ENCODE measurements around the gene SIAE. TPM values are rescaled to one million over a fixed set of nuclear protein-coding genes. Genes with fewer than 3 reads are reported as not detected.
A peak's percentile ranks its signal among the peaks of the same experiment; 100 is the strongest.

SIAE gene
- total RNA-seq (10 to 100 TPM in 6 of 7 donors, 1 to 10 TPM in 1; 8.9 to 15.3 (median 14.0) TPM), polyA plus RNA-seq (1 to 10 TPM; 4.7 to 6.5 (median 5.9) TPM)
- long read RNA-seq, donor 1: 0 reads
- long read RNA-seq, donor 2, full-length matches to known transcripts: 3 of 3 reads
- long read RNA-seq, donor 2, partial matches to known transcripts: 0 of 3 reads
- long read RNA-seq, donor 2, other reads (novel, unspliced or antisense): 0 of 3 reads

- DNase-seq: peak; percentile 96
- 0 to 1% (median 1%) methylated on average over 49 to 58 of the region's 58 CpGs for WGBS, 5 donors
- Histone ChIP-seq H3K36me3 (no peaks in the 10 kb centered on the region), H3K27me3 (replicated peaks in 1 of 7) (no peaks in the 10 kb centered on the region), H3K27ac (peak within 1 kb of the TSS; percentile 69 to 88 (median 82)), H3K4me3 (peak within 1 kb of the TSS; percentile 55 to 79 (median 70)), H3K9me3 (no peaks in the 10 kb centered on the region), H3K4me1 (peaks cover 9 to 73% (median 19%) of the 10 kb centered on the region in 6 donors)
- TF ChIP-seq POLR2AphosphoS5 (IDR thresholded peaks at IDR 0.05): peak; percentile 70 to 88 (median 84)
- peak in 1 of 3 donors; percentile 10 for TF ChIP-seq POLR2A (IDR thresholded peaks at IDR 0.05)
- no peak for TF ChIP-seq CTCF (IDR thresholded peaks at IDR 0.05 in 8 of 11, conservative IDR thresholded peaks at IDR 0.05 in 3 of 11)
- intact Hi-C loops (cut with DNase I; ENCODE audit: low total_unique reads): loop anchor here (5.0 kb wide), 1 partner anchor 89 kb away; the partner anchor contains the start of gene ESAM
Observed at GRCh38 chr11:124673333-124674167, at the start of gene SIAE, which contains the start of gene SPA17. Gene SIAE, minus strand, starts transcription at chr11:124673739. Its CDS starts 31 bp downstream, at chr11:124673708. Gene SPA17, plus strand, starts transcription at chr11:124673904. Its CDS starts 1,361 bp downstream, at chr11:124675265.

- H3K27me3 ChIP-seq (replicated peaks in 1 of 7): peaks cover 0 to 36% (median 15%) of the 10 kb centered on the region in 7 donors
- no peak overlapping the region for H3K4me3 ChIP-seq
- H3K36me3 ChIP-seq: no peaks in the 10 kb centered on the region
- H3K4me1 ChIP-seq: peaks cover 8 to 41% (median 31%) of the 10 kb centered on the region in 6 donors
- intact Hi-C loops (cut with DNase I; ENCODE audit: low total_unique reads): no loop called here
- WGBS, 5 donors: 18 to 31% (median 28%) methylated on average over 6 of the region's 6 CpGs
- TF ChIP-seq POLR2A (IDR thresholded peaks at IDR 0.05) (no peak), POLR2AphosphoS5 (IDR thresholded peaks at IDR 0.05) (no peak), CTCF (IDR thresholded peaks at IDR 0.05 in 8 of 11, conservative IDR thresholded peaks at IDR 0.05 in 3 of 11) (no peak)
- DNase-seq: no peak
- no peaks in the 10 kb centered on the region for H3K9me3 ChIP-seq
- no peak overlapping the region for H3K27ac ChIP-seq
Observed at GRCh38 chr11:124722176-124722575, 48.6 kb upstream of the SIAE start.

GRCh38 chr11:124719534-124719933 is 46.0 kb upstream of the SIAE start:
- 81 to 92% (median 90%) methylated on average over 2 of the region's 2 CpGs for WGBS, 5 donors
- TF ChIP-seq CTCF (IDR thresholded peaks at IDR 0.05 in 8 of 11, conservative IDR thresholded peaks at IDR 0.05 in 3 of 11) (no peak), POLR2A (IDR thresholded peaks at IDR 0.05) (no peak), POLR2AphosphoS5 (IDR thresholded peaks at IDR 0.05) (no peak)
- no peak for DNase-seq
- peaks cover 0 to 50% (median 15%) of the 10 kb centered on the region in 7 donors for H3K27me3 ChIP-seq (replicated peaks in 1 of 7)
- intact Hi-C loops (cut with DNase I; ENCODE audit: low total_unique reads): no loop called here
- H3K4me1 ChIP-seq: peaks cover 0 to 24% (median 16%) of the 10 kb centered on the region in 6 donors
- H3K27ac ChIP-seq: no peak overlapping the region
- no peaks in the 10 kb centered on the region for H3K9me3 ChIP-seq
- H3K36me3 ChIP-seq: no peaks in the 10 kb centered on the region
- no peak overlapping the region for H3K4me3 ChIP-seq

GRCh38 chr11:124718801-124719200 is 45.3 kb upstream of the SIAE start:
- no peak overlapping the region for H3K27ac ChIP-seq
- TF ChIP-seq CTCF (IDR thresholded peaks at IDR 0.05 in 8 of 11, conservative IDR thresholded peaks at IDR 0.05 in 3 of 11) (no peak), POLR2A (IDR thresholded peaks at IDR 0.05) (no peak), POLR2AphosphoS5 (IDR thresholded peaks at IDR 0.05) (no peak)
- WGBS, 5 donors: 65 to 83% (median 70%) methylated on average over 14 of the region's 14 CpGs
- no peaks in the 10 kb centered on the region for H3K9me3 ChIP-seq
- peaks cover 0 to 51% (median 15%) of the 10 kb centered on the region in 7 donors for H3K27me3 ChIP-seq (replicated peaks in 1 of 7)
- H3K4me3 ChIP-seq: no peak overlapping the region
- DNase-seq: no peak
- intact Hi-C loops (cut with DNase I; ENCODE audit: low total_unique reads): no loop called here
- H3K4me1 ChIP-seq: peaks cover 0 to 21% (median 15%) of the 10 kb centered on the region in 6 donors
- no peaks in the 10 kb centered on the region for H3K36me3 ChIP-seq

All from spleen (tissue), 13 donors.